ENCODE measurements around the gene SPCS2.

The SPCS2 gene

GRCh38 chr11:74927496-74927895 lies 21.6 kb upstream of the SPCS2 start:
- TF ChIP-seq TAF1 (IDR thresholded peaks at IDR 0.05; ENCODE audit: borderline replicate concordance, insufficient read depth, low read length) (no peak), FOXP2 (optimal IDR thresholded peaks at IDR 0.05; ENCODE audit: borderline replicate concordance, extremely low read depth, extremely low read length, insufficient read depth) (no peak), POLR2AphosphoS5 (IDR thresholded peaks at IDR 0.05; ENCODE audit: low read depth, low read length) (no peak), REST (IDR thresholded peaks at IDR 0.05; ENCODE audit: insufficient read depth in 1 of 2, low read depth in 2 of 2, low read length in 2 of 2) (no peak), SIN3A (IDR thresholded peaks at IDR 0.05; ENCODE audit: borderline replicate concordance, insufficient read depth, low read length) (no peak)

DNA sequence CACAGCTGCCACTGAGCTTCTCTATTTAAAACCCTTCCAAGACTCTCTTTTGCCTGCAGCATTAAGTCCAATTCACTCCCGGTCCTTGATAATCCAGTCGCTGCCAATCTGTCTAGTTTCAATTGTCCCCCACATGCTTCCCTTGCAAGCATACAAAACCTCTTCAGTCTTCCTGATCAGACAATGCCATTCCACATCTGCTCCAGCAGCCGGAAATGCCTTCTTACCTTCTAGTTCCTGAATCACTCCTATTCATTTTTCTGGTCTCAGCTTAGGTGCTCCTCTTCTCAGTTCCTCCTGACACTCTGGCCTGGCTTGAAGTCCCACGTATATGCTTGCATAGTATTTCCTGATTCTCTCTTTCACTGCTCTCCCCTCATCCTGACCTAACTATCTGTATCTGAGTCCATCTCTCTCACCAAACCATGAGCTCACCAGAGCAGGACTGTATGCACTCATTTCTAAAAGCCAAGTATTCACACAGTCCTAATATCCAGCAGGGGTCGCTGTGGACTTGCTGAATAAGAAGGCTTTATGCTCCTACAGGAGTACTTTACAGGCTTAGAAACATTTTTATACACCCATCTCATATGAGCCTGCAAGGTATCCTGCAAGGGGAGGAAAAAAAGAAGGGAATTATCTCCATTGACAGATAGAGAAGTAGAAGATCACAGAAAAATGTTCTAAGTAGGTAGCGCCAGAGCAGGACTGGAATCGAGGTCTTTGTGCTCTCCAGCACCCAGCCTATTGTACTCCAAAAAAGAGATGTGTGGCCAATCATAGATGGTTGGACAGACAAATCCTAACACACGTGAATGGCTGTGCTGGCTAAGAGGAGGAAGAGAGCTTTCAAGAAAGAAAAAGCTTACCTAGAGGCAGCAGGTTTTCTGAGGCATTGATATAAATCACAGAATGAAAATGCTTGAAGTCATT lies 19.4 kb upstream of the SPCS2 start:
- no peak for TF ChIP-seq REST (IDR thresholded peaks at IDR 0.05; ENCODE audit: insufficient read depth in 1 of 2, low read depth in 2 of 2, low read length in 2 of 2)
- no peak for TF ChIP-seq SIN3A (IDR thresholded peaks at IDR 0.05; ENCODE audit: borderline replicate concordance, insufficient read depth, low read length)
- TF ChIP-seq POLR2AphosphoS5 (IDR thresholded peaks at IDR 0.05; ENCODE audit: low read depth, low read length), result no peak
- no peak for TF ChIP-seq TAF1 (IDR thresholded peaks at IDR 0.05; ENCODE audit: borderline replicate concordance, insufficient read depth, low read length)
- TF ChIP-seq FOXP2 (optimal IDR thresholded peaks at IDR 0.05; ENCODE audit: borderline replicate concordance, extremely low read depth, extremely low read length, insufficient read depth), result no peak

GRCh38 chr11:74932169-74932568 lies 16.9 kb upstream of the SPCS2 start:
- TF ChIP-seq FOXP2 (optimal IDR thresholded peaks at IDR 0.05; ENCODE audit: borderline replicate concordance, extremely low read depth, extremely low read length, insufficient read depth) (no peak), SIN3A (IDR thresholded peaks at IDR 0.05; ENCODE audit: borderline replicate concordance, insufficient read depth, low read length) (no peak), TAF1 (IDR thresholded peaks at IDR 0.05; ENCODE audit: borderline replicate concordance, insufficient read depth, low read length) (no peak), POLR2AphosphoS5 (IDR thresholded peaks at IDR 0.05; ENCODE audit: low read depth, low read length) (no peak), REST (IDR thresholded peaks at IDR 0.05; ENCODE audit: insufficient read depth in 1 of 2, low read depth in 2 of 2, low read length in 2 of 2) (no peak)

- TF ChIP-seq SIN3A (IDR thresholded peaks at IDR 0.05; ENCODE audit: borderline replicate concordance, insufficient read depth, low read length) (no peak), POLR2AphosphoS5 (IDR thresholded peaks at IDR 0.05; ENCODE audit: low read depth, low read length) (no peak), TAF1 (IDR thresholded peaks at IDR 0.05; ENCODE audit: borderline replicate concordance, insufficient read depth, low read length) (no peak), REST (IDR thresholded peaks at IDR 0.05; ENCODE audit: insufficient read depth in 1 of 2, low read depth in 2 of 2, low read length in 2 of 2) (no peak), FOXP2 (optimal IDR thresholded peaks at IDR 0.05; ENCODE audit: borderline replicate concordance, extremely low read depth, extremely low read length, insufficient read depth) (no peak)
These were observed 16.3 kb upstream of the SPCS2 start for GRCh38 chr11:74932797-74933196.
